Measurements from ENCODE around the gene THEMIS2.

The THEMIS2 gene

DNA sequence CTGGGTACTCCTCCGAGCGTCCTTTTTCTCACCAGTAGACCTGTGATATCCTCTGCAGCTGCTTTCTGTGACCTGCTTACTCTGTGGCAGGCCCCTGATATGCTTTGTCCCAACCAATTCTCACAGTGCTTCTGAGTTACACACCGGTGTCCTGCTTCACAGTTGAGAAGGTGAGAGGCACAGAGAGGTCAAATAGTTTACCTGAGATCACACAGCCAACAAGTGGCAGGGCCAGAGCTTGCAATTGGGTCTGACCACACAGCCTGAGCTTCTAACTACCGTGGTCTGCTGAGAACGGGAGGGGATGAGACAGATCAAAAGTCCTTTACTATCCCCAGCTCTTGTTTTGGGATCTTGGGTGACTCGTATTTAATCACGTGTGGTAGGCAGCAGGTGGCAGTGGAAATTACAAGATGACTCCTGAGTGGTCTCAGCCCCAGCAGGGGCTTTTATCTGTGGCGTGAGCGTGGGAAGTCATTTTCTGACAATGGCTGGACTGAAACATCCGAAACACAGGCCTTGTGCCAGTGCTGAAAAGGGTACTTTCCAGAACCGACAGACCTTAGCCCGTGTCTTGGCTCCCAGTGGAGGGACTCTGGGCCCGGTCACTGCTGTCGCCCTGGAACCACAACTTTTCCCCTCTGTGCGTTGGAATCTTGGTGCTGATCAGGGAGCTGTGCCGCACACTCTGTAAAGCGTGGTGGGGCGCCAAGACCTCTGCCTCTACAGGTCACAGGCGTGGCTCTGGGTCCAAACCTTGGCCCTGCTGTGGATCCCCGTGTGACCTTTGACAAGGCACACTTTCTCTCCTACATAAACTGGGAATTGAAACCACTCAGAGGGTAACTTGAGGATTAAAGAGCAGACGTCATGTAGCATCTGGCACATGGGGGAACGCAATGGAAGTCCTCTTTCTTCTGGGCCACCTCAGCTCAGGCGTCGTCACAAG is 11.9 kb downstream of the THEMIS2 start:
- ChIA-PET POLR2A (ENCODE audit: low non-redundant PET) (no interaction called here), CTCF (interaction anchor here (0.7 kb wide), 2 partner anchors 27 to 88 kb away, joined by 3 to 4 read pairs; no protein-coding TSS in a partner anchor)
- DNase-seq (ENCODE audit: low spot score), result no peak
- TF ChIP-seq, protein P1, sequence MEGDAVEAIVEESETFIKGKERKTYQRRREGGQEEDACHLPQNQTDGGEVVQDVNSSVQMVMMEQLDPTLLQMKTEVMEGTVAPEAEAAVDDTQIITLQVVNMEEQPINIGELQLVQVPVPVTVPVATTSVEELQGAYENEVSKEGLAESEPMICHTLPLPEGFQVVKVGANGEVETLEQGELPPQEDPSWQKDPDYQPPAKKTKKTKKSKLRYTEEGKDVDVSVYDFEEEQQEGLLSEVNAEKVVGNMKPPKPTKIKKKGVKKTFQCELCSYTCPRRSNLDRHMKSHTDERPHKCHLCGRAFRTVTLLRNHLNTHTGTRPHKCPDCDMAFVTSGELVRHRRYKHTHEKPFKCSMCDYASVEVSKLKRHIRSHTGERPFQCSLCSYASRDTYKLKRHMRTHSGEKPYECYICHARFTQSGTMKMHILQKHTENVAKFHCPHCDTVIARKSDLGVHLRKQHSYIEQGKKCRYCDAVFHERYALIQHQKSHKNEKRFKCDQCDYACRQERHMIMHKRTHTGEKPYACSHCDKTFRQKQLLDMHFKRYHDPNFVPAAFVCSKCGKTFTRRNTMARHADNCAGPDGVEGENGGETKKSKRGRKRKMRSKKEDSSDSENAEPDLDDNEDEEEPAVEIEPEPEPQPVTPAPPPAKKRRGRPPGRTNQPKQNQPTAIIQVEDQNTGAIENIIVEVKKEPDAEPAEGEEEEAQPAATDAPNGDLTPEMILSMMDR (conservative IDR thresholded peaks at IDR 0.05; ENCODE audit: low read depth), result no peak
- H3K27ac ChIP-seq, result peak overlapping the region; percentile 7

DNA sequence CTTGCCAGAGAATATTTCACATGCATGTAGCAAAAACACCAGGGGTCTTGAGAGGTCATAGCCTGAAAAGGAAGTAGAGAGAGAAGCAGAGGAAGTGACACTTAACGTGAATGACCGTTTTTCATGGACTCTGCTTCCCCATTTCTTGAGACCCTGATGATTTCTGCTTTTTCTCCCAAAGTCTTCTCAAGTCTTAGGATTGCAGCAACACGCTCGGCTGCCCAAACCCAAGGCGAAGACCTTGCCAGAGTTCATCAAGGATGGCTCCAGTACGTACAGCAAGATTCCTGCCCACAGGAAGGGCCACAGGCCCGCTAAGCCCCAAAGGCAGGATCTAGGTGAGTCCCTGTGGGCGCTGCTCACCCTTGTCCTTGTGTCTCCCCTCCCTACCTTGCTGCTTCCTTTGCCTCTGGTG is 12.8 kb downstream of the THEMIS2 start:
- CTCF ChIA-PET, result no interaction called here
- no peak for DNase-seq (ENCODE audit: low spot score)
- POLR2A ChIA-PET (ENCODE audit: low non-redundant PET), result no interaction called here
- no peak overlapping the region for H3K27ac ChIP-seq
- TF ChIP-seq, protein P1 (conservative IDR thresholded peaks at IDR 0.05; ENCODE audit: low read depth), result no peak

DNA sequence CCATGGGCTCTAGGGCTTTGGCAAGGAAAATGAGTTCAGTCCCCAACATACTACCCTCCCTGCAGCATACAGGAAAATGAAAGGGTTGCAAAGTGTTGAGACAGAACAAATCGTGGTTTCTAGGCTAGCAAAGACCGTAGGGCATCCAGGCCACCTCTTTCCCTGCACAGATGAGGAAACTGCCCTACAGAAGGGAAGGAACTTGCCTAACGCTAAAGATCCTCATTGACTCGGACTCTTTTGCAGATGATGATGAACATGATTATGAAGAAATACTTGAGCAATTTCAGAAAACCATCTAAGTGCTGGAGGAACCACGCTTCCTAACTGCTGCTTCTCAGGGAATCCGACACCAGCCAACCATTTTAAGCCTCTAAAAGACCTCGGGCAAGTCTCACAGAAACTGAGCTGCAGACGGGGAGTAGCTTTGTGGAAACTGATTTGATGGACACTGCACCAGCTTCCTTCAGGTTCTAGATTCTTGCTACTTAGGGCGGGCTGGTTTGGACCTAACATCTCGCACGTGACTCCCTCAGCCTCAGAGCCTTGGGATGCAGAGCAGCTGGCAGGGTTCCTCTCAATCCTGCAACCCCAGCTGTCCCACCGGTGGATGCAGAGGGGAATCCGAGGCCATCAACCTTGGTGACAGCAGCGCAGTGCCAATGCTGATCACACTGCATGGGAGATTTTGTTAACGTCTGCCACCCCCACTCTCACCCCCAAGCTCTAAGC is 13.4 kb downstream of the THEMIS2 start:
- ChIA-PET CTCF (no interaction called here), POLR2A (ENCODE audit: low non-redundant PET) (no interaction called here)
- no peak for DNase-seq (ENCODE audit: low spot score)
- no peak overlapping the region for H3K27ac ChIP-seq
- TF ChIP-seq, protein P1 (conservative IDR thresholded peaks at IDR 0.05; ENCODE audit: low read depth), result no peak

DNA sequence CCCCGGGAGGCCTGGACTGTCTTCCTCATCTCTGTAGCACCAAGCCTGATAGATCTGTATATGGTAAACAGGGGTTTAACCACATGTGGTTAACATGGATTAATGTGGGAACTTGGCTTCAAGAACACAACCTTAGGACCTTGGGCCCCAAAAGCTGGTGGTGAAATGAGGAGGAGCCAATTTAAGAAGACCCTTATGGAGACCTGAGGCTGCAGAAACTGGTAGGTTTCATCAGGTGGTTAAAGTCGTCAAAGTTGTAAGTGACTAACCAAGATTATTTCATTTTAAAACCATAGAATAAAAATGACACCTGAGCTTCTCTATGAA is 14.0 kb downstream of the THEMIS2 start:
- no peak for DNase-seq (ENCODE audit: low spot score)
- H3K27ac ChIP-seq, result no peak overlapping the region
- TF ChIP-seq, protein P1 (conservative IDR thresholded peaks at IDR 0.05; ENCODE audit: low read depth), result no peak
- ChIA-PET CTCF (interaction anchor here (0.6 kb wide), 1 partner anchor 341 kb away, joined by 4 read pairs; no protein-coding TSS in a partner anchor), POLR2A (ENCODE audit: low non-redundant PET) (no interaction called here)

DNA sequence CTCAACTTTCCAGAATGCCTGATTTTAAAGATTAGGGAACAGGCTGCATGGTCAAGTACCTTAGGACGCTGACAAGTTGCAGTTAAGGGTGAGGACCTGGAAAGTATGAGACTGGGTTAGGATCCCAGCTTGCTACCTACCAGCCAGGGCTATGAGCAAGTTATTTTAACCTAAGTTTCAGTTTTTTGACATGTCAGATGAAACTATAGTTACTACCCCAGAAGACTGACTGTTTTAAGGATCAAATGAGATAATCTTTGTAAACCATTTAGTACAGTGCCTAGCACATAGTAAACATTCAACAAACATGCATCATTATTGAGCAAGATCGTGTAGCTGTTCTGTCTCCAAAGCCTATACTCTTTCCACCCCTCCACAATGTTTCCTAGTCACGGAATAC is 14.4 kb downstream of the THEMIS2 start:
- POLR2A ChIA-PET (ENCODE audit: low non-redundant PET), result no interaction called here
- no peak overlapping the region for H3K27ac ChIP-seq
- no peak for DNase-seq (ENCODE audit: low spot score)
- TF ChIP-seq, protein P1 (conservative IDR thresholded peaks at IDR 0.05; ENCODE audit: low read depth), result no peak
- CTCF ChIA-PET, result interaction anchor here (0.6 kb wide), 1 partner anchor 341 kb away, joined by 4 read pairs; no protein-coding TSS in a partner anchor

DNA sequence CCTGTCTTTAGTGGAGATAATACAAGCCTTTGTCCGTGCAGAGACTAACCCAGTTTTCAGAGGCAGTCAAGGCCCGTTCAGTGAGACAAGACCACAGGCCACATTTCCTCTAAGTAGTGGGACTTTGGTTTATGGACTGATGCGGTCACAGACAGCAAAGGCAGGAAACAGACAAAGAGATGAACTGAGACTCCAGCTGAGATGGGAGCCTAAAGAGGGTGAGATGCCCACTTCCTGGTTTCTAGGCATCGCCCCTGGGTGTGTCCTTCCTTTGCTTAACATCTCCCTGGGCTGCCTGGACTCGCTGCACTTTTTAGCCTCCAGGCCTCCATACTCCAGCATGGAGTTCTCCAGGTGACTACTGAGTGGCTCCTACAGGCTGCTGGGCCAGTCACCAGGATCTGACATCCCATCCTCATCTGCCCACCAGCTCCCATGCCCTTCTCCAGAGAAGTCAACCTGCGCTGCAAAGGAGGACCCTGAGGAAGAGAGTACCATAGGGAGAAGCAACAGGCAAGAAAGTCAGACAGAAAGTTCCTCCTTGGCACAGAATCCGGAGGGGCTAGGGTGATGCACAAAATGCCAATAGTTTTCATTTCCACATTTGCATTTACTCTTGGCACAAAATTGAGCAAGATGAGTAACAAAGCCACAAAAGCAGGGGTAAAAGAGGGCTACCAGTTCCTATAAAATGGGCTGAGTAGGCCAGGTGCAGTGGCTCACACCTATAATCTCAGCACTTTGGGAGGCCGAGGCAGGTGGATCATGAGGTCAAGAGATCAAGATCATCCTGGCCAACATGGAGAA is 15.1 kb downstream of the THEMIS2 start:
- POLR2A ChIA-PET (ENCODE audit: low non-redundant PET), result no interaction called here
- peak overlapping the region; percentile 24; the same call in 1 of the 2 replicates for H3K27ac ChIP-seq
- no peak for DNase-seq (ENCODE audit: low spot score)
- TF ChIP-seq, protein P1 (conservative IDR thresholded peaks at IDR 0.05; ENCODE audit: low read depth), result no peak
- CTCF ChIA-PET, result interaction anchor here (0.5 to 0.6 kb wide), 2 partner anchors 11 to 12 kb away, joined by 3 read pairs; no protein-coding TSS in a partner anchor
